ENCODE results near the gene RGPD5. TPM values are rescaled to one million over a fixed set of nuclear protein-coding genes. Genes with fewer than 3 reads are reported as not detected.
"Not testable (repeated sequence)": the region's sequence is repeated elsewhere in the genome, so short reads cannot be mapped to it uniquely, and the experiment has no call there.

The RGPD5 gene
- total and polyA plus RNA-seq, 2 of the 8 experiments (the other 6 are each of a cell fraction or from before 2014, with no cell fraction given) = 2.9 to 26.1 TPM

DNA sequence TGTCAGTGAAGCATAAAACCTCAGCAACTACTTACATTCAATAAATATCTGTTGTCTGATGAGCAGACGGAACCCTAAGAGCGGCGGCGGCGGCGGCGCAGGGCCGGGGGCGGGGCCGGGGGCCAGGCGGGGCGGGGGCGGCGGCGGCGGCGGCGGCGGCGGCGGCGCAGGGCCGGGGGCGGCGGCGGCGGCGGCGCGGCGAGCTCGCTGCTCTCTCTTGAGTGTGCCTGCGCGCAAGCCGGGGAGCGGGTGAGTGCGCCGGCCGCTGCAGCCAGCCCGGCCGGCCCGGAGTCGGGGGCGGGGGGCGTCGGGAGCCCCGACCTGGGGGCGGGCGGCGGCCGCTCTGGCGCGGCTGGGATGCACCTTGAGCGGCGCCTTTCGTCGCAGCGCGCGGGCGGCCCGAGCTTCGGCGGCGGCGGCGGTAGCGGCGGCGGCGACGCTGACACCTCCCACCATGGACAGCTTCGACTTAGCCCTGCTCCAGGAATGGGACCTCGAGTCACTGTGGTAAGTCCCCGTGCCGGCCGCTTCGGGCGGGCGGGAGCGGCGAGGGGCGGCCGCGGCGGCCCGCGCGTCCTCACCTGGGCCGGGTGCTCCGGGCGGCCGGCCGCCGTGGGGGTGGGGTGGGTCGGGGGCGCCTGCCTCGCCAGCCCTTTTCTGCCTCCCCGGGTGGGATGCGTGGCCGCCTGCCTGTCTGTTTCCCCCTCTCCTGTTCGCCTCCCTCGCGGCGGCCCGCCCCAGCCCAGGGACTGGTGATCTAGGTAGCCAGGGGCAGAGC is 33.7 kb upstream of the RGPD5 start:
- H4K8ac ChIP-seq (ENCODE audit: extremely low read depth, insufficient read depth, low read length); H3K23me2 ChIP-seq (ENCODE audit: low read depth, low read length); H2BK15ac ChIP-seq (ENCODE audit: low read length); H2BK12ac ChIP-seq (ENCODE audit: low read depth, low read length); H2BK5ac ChIP-seq (ENCODE audit: low read depth, low read length); H4K20me1 ChIP-seq (replicated peaks in 1 of 2; ENCODE audit: control insufficient read depth in 1 of 2, insufficient read depth in 2 of 2, low read length in 2 of 2); H2AK5ac ChIP-seq (ENCODE audit: low read depth, low read length); H3K79me2 ChIP-seq (ENCODE audit: control insufficient read depth in 1 of 2, insufficient read depth in 2 of 2, low read length in 2 of 2); H4K5ac ChIP-seq (ENCODE audit: insufficient read length, low read depth, low read length); CTCF ChIA-PET (ENCODE audit: partially characterized antibody); POLR2A ChIA-PET (ENCODE audit: partially characterized antibody); H2BK120ac ChIP-seq (replicated peaks; ENCODE audit: low read depth, low read length); H3K27me3 ChIP-seq (replicated peaks in 1 of 4; ENCODE audit: control insufficient read depth in 3 of 4, extremely low read depth in 1 of 4, insufficient read depth in 3 of 4, low read length in 3 of 4); H3K4me1 ChIP-seq (replicated peaks in 1 of 4; ENCODE audit: control insufficient read depth in 3 of 4, insufficient read depth in 4 of 4, low read length in 3 of 4); H3K4ac ChIP-seq (replicated peaks; ENCODE audit: insufficient read length, low read depth, low read length); FAIRE-seq; H3K18ac ChIP-seq (ENCODE audit: extremely low read depth, low read length); H3K36me3 ChIP-seq (ENCODE audit: control insufficient read depth in 2 of 4, insufficient read depth in 4 of 4, low read length in 3 of 4); H3K23ac ChIP-seq (ENCODE audit: insufficient read length); H3K56ac ChIP-seq (replicated peaks; ENCODE audit: insufficient read length, low read depth, low read length); H3K27ac ChIP-seq (ENCODE audit: low read depth, low read length); H2BK20ac ChIP-seq (ENCODE audit: low read length); H2AFZ ChIP-seq (ENCODE audit: low read length); H3K9me3 ChIP-seq (ENCODE audit: insufficient read depth in 2 of 2, low read depth in 1 of 2, low read length in 1 of 2); H3K9ac ChIP-seq (replicated peaks in 1 of 4; ENCODE audit: extremely low read depth in 1 of 4, low read depth in 3 of 4, low read length in 3 of 4); H4K91ac ChIP-seq (replicated peaks; ENCODE audit: insufficient read length, low read length); H3K79me1 ChIP-seq (ENCODE audit: low read depth, low read length); H3K14ac ChIP-seq (ENCODE audit: insufficient read length): not testable (repeated sequence)
- peak in 1 of 2 experiments; percentile 51 for DNase-seq (ENCODE audit: low read depth in 1 of 2, low spot score in 2 of 2)
- peak overlapping the region; percentile 46 to 49; a peak in 2 of 4 replicates for H3K4me2 ChIP-seq (ENCODE audit: insufficient read depth in 1 of 2, low read depth in 2 of 2, low read length in 2 of 2)
- peak overlapping the region in 2 of 4 experiments; percentile 20 to 45; a peak in 3 of 8 replicates for H3K4me3 ChIP-seq (ENCODE audit: extremely low read depth in 1 of 4, insufficient read depth in 2 of 4, low read depth in 3 of 4, low read length in 4 of 4)
- 0% methylated on average over 3 of the region's 106 CpGs; no CpG with 5 or more reads in 1 of the 2 experiments for WGBS, 2 experiments (ENCODE audit: extremely low coverage in 1 of 2, insufficient coverage in 1 of 2, insufficient read length in 1 of 2, insufficient replicate concordance in 2 of 2, low coverage in 1 of 2, low lambda C conversion rate in 2 of 2, missing lambda C conversion rate in 1 of 2)

DNA sequence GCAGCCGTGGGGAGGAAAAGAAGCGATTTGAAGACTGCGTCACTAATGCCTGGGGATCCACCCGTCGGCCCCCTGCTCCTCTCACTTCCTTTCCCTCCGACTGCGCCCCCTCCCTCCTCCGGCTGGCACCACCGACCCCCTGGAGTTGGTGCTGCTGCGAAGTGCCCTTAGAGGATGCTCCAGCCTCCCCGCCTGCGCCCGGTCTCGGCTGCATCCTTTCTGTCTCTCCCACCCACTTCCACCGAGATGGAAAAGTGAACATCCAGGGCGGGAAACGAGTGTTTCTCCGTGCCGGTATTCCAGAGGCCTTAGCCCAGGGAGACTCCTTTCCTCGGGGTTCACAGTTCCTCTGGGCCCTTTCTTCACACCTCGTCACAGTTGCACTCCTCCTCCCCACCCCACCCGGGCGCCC is 33.1 kb upstream of the RGPD5 start:
- H2BK12ac ChIP-seq (ENCODE audit: low read depth, low read length); H4K5ac ChIP-seq (ENCODE audit: insufficient read length, low read depth, low read length); H2BK120ac ChIP-seq (replicated peaks; ENCODE audit: low read depth, low read length); H3K9me3 ChIP-seq (ENCODE audit: insufficient read depth in 2 of 2, low read depth in 1 of 2, low read length in 1 of 2); H4K20me1 ChIP-seq (replicated peaks in 1 of 2; ENCODE audit: control insufficient read depth in 1 of 2, insufficient read depth in 2 of 2, low read length in 2 of 2); H3K23ac ChIP-seq (ENCODE audit: insufficient read length); H4K8ac ChIP-seq (ENCODE audit: extremely low read depth, insufficient read depth, low read length); H3K79me1 ChIP-seq (ENCODE audit: low read depth, low read length); H3K79me2 ChIP-seq (ENCODE audit: control insufficient read depth in 1 of 2, insufficient read depth in 2 of 2, low read length in 2 of 2); CTCF ChIA-PET (ENCODE audit: partially characterized antibody); H3K56ac ChIP-seq (replicated peaks; ENCODE audit: insufficient read length, low read depth, low read length); H2AK5ac ChIP-seq (ENCODE audit: low read depth, low read length); POLR2A ChIA-PET (ENCODE audit: partially characterized antibody); H3K27me3 ChIP-seq (replicated peaks in 1 of 4; ENCODE audit: control insufficient read depth in 3 of 4, extremely low read depth in 1 of 4, insufficient read depth in 3 of 4, low read length in 3 of 4); H3K4me1 ChIP-seq (replicated peaks in 1 of 4; ENCODE audit: control insufficient read depth in 3 of 4, insufficient read depth in 4 of 4, low read length in 3 of 4); H2BK5ac ChIP-seq (ENCODE audit: low read depth, low read length); H4K91ac ChIP-seq (replicated peaks; ENCODE audit: insufficient read length, low read length); H3K27ac ChIP-seq (ENCODE audit: low read depth, low read length); H3K36me3 ChIP-seq (ENCODE audit: control insufficient read depth in 2 of 4, insufficient read depth in 4 of 4, low read length in 3 of 4); H2AFZ ChIP-seq (ENCODE audit: low read length); H3K18ac ChIP-seq (ENCODE audit: extremely low read depth, low read length); H3K23me2 ChIP-seq (ENCODE audit: low read depth, low read length); H3K4ac ChIP-seq (replicated peaks; ENCODE audit: insufficient read length, low read depth, low read length); H3K9ac ChIP-seq (replicated peaks in 1 of 4; ENCODE audit: extremely low read depth in 1 of 4, low read depth in 3 of 4, low read length in 3 of 4); H2BK15ac ChIP-seq (ENCODE audit: low read length); FAIRE-seq; H3K14ac ChIP-seq (ENCODE audit: insufficient read length); H2BK20ac ChIP-seq (ENCODE audit: low read length): not testable (repeated sequence)
- WGBS, 2 experiments (ENCODE audit: extremely low coverage in 1 of 2, insufficient coverage in 1 of 2, insufficient read length in 1 of 2, insufficient replicate concordance in 2 of 2, low coverage in 1 of 2, low lambda C conversion rate in 2 of 2, missing lambda C conversion rate in 1 of 2) = no CpG with 5 or more reads among the region's 23 CpGs
- Histone ChIP-seq H3K4me3 (ENCODE audit: extremely low read depth in 1 of 4, insufficient read depth in 2 of 4, low read depth in 3 of 4, low read length in 4 of 4) (peak overlapping the region in 2 of 4 experiments; percentile 20 to 45; a peak in 3 of 8 replicates), H3K4me2 (ENCODE audit: insufficient read depth in 1 of 2, low read depth in 2 of 2, low read length in 2 of 2) (peak overlapping the region; percentile 49 to 53; a peak in 2 of 4 replicates)
- DNase-seq (ENCODE audit: low read depth in 1 of 2, low spot score in 2 of 2) = peak in 1 of 2 experiments; percentile 52

Measured in H1 (cell line).